DND-41 (cell line): Measurements from ENCODE around the gene HRH2.

Experiments
- EZH2 ChIP-seq: IDR thresholded peaks from 3 replicates; pipeline ENCODE4 v1.6.1; 2012; ENCODE audit warnings: borderline replicate concordance, low read depth, mild to moderate bottlenecking, moderate library complexity, low read length, inconsistent platforms; ENCODE audit not compliant: severe bottlenecking
- TF ChIP-seq, protein P1 (sequence below): IDR thresholded peaks from 2 replicates; pipeline ENCODE4 v1.5.1; 2012; ENCODE audit warnings: borderline replicate concordance, low read length, moderate library complexity, mild to moderate bottlenecking; ENCODE audit not compliant: poor library complexity, severe bottlenecking; ENCODE audit errors: extremely low read depth

DNA sequence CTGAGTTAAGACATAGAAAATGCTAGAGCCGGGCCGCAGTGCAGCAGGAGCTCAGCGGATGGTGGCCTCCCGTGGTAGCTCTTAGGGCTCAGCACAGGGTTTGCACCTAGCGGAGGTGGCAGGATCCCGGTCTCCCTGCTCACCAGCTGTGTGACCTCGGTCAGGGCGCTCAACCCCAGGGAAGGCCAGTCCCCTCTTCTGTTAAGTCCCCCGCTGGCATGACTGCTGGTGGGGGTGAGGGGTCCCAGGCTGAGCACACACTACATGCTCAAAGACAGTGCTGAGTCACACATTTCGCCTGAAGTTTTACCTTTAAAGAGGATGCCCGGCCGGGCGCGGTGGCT lies 39.0 kb downstream of the HRH2 start:
- TF ChIP-seq, protein P1, sequence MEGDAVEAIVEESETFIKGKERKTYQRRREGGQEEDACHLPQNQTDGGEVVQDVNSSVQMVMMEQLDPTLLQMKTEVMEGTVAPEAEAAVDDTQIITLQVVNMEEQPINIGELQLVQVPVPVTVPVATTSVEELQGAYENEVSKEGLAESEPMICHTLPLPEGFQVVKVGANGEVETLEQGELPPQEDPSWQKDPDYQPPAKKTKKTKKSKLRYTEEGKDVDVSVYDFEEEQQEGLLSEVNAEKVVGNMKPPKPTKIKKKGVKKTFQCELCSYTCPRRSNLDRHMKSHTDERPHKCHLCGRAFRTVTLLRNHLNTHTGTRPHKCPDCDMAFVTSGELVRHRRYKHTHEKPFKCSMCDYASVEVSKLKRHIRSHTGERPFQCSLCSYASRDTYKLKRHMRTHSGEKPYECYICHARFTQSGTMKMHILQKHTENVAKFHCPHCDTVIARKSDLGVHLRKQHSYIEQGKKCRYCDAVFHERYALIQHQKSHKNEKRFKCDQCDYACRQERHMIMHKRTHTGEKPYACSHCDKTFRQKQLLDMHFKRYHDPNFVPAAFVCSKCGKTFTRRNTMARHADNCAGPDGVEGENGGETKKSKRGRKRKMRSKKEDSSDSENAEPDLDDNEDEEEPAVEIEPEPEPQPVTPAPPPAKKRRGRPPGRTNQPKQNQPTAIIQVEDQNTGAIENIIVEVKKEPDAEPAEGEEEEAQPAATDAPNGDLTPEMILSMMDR: no peak
- TF ChIP-seq EZH2: no peak
